HepG2 (cell line): ENCODE measurements around the gene ASCC2. TPM values are rescaled to one million over a fixed set of nuclear protein-coding genes. Genes with fewer than 3 reads are reported as not detected.

Experiments
- BHLHE40 ChIP-seq: IDR thresholded peaks from 2 replicates; pipeline ENCODE4 v1.6.1; 2011; ENCODE audit warnings: low read length, improper control_type of control experiment
- GABPB1 ChIP-seq: IDR thresholded peaks from 2 replicates; pipeline ENCODE4 v1.6.1; 2016; ENCODE audit warnings: mild to moderate bottlenecking, missing genetic modification reagents, moderate library complexity, missing compliant biosample characterization
- GPN1 ChIP-seq: sonication (generic); formaldehyde crosslinking; IDR thresholded peaks from 2 replicates; pipeline ENCODE4 v1.5.1; 2020; ENCODE audit warnings: missing genetic modification reagents, borderline replicate concordance
- GTF2F1 ChIP-seq: fragments of 150-350 bp; IDR thresholded peaks from 2 replicates; pipeline ENCODE4 v1.6.1; 2014; ENCODE audit warnings: low read length
- KLF11 ChIP-seq: IDR thresholded peaks from 2 replicates; pipeline ENCODE4 v1.6.1; 2016; ENCODE audit warnings: missing compliant biosample characterization
- KLF15 ChIP-seq: sonication (generic); formaldehyde crosslinking; IDR thresholded peaks from 2 replicates; pipeline ENCODE4 v1.8.1; 2023; ENCODE audit warnings: borderline replicate concordance, mild to moderate bottlenecking, inconsistent platforms, missing genetic modification reagents, mixed read lengths
- MIXL1 ChIP-seq: IDR thresholded peaks from 2 replicates; pipeline ENCODE4 v1.6.1; 2016
- NFKBIZ ChIP-seq: IDR thresholded peaks from 2 replicates; pipeline ENCODE4 v1.6.1; 2018; ENCODE audit warnings: missing genetic modification reagents, missing compliant biosample characterization
- ZFP41 ChIP-seq: sonication (generic); formaldehyde crosslinking; IDR thresholded peaks from 2 replicates; pipeline ENCODE4 v1.4.0; 2020; ENCODE audit warnings: mild to moderate bottlenecking, missing genetic modification reagents, borderline replicate concordance
- ZNF260 ChIP-seq: sonication (generic); formaldehyde crosslinking; IDR thresholded peaks from 2 replicates; pipeline ENCODE4 v1.4.0; 2020; ENCODE audit warnings: missing genetic modification reagents, low read depth, mild to moderate bottlenecking, borderline replicate concordance
- ZNF317 ChIP-seq: sonication (generic); formaldehyde crosslinking; IDR thresholded peaks from 2 replicates; pipeline ENCODE4 v1.5.0; 2020; ENCODE audit warnings: mild to moderate bottlenecking, missing genetic modification reagents
- ZNF329 ChIP-seq: sonication (generic); formaldehyde crosslinking; IDR thresholded peaks from 2 replicates; pipeline ENCODE4 v1.9.0; 2021; ENCODE audit warnings: low read depth, mild to moderate bottlenecking, missing genetic modification reagents
- ZNF724P ChIP-seq: sonication (generic); formaldehyde crosslinking; IDR thresholded peaks from 2 replicates; pipeline ENCODE4 v1.8.0; 2022; ENCODE audit warnings: missing genetic modification reagents, borderline replicate concordance
- ZNF761 ChIP-seq: sonication (generic); formaldehyde crosslinking; conservative IDR thresholded peaks from 2 replicates; pipeline ENCODE4 v1.4.0; 2020; ENCODE audit warnings: mild to moderate bottlenecking, missing genetic modification reagents
- ZSCAN31 ChIP-seq: sonication (generic); formaldehyde crosslinking; IDR thresholded peaks from 2 replicates; pipeline ENCODE4 v1.5.0; 2020; ENCODE audit warnings: low read depth, mild to moderate bottlenecking, missing genetic modification reagents
- polyA plus RNA-seq, 8 experiments: library from polyadenylated mRNA; depleted of rRNA in 3 of 8; stranded (reverse) in 7 of 8; unstranded in 1 of 8; fragments of >200 nt; fragmentation: Illumina TruSeq in 4 of 8; extraction: Trizol in 4 of 8; gene quantifications; 2 replicates each; pipeline versions ENCODE4 v1.2.1 to v1.2.3, GENCODE V29; 2011 to 2016; ENCODE audit warnings: low read depth in 4 of 8, missing spikeins in 1 of 8, mixed read lengths in 1 of 8; ENCODE audit not compliant: insufficient read depth in 1 of 8
- total RNA-seq, 5 experiments: library from RNA; depleted of rRNA; stranded (reverse); fragments of >200 nt; fragmentation: Illumina TruSeq; extraction: Trizol; gene quantifications; 2 replicates each; pipeline ENCODE4 v1.2.3, GENCODE V29; 2016; ENCODE audit warnings: low read depth in 1 of 5
- TF ChIP-seq, protein P1 (sequence below): sonication (generic); formaldehyde crosslinking; IDR thresholded peaks from 2 replicates; pipeline ENCODE4 v1.8.1; 2023; ENCODE audit warnings: missing genetic modification reagents, mild to moderate bottlenecking, borderline replicate concordance
- TF ChIP-seq, protein P2 (sequence below): sonication (generic); formaldehyde crosslinking; IDR thresholded peaks from 2 replicates; pipeline ENCODE4 v1.5.0; 2020; ENCODE audit warnings: mild to moderate bottlenecking, missing genetic modification reagents
- TF ChIP-seq, protein P3 (sequence below), 2 experiments: sonication (generic) in 1 of 2; formaldehyde crosslinking in 1 of 2; IDR thresholded peaks; 2 replicates each; pipeline versions ENCODE4 v1.4.0 to v1.6.1; 2016 to 2020; ENCODE audit warnings: borderline replicate concordance in 1 of 2, low read depth in 1 of 2, mild to moderate bottlenecking in 1 of 2, missing genetic modification reagents in 1 of 2
- TF ChIP-seq, protein P4 (sequence below): sonication (generic); formaldehyde crosslinking; IDR thresholded peaks from 2 replicates; pipeline ENCODE4 v1.5.1; 2020; ENCODE audit warnings: missing genetic modification reagents, mild to moderate bottlenecking, borderline replicate concordance
- TF ChIP-seq, protein P5 (sequence below): sonication (generic); formaldehyde crosslinking; IDR thresholded peaks from 2 replicates; pipeline ENCODE4 v1.5.0; 2020; ENCODE audit warnings: missing genetic modification reagents

The ASCC2 gene
- total and polyA plus RNA-seq, 2 of the 13 experiments (the other 11 are each of a cell fraction or from before 2014, with no cell fraction given): 26.2 to 26.3 TPM

DNA sequence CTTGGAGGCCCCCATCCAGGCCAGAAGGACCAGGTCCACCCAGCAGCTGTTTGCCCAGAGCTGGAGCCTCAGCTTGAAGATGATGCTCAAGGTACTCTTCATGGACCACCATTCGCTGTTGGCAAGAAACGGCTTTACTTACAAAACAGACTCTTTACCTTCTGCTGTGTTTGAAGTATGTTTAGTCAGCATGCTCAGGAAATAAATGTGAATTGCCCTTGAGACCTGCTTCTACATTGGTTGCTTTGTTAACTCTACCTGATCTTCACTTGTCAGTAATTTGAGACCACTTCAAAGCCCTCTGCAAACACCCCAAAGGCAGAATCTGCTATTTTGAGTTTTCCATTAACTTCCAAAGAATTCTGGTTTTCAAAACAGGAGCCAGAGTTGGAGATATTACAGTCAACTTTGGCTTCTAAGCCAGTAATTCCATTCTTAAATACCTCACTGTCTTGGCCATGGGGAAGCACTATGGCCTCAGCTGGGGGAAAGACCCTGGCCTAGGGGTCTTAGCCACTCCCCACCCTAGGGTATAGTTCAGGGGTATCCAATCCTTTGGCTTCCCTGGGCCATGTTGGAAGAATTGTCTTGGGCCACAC, 68.3 kb downstream of the ASCC2 start (continued):
- TF ChIP-seq GPN1 (CRISPR knock-in tag) (no peak), ZSCAN31 (CRISPR knock-in tag) (no peak), KLF15 (CRISPR knock-in tag) (no peak), ZNF329 (no peak), ZNF260 (CRISPR knock-in tag) (no peak), MIXL1 (0 out of 2 replicates have a peak, but pooled peaks have one; percentile 20), GABPB1 (CRISPR knock-in tag) (no peak), ZFP41 (CRISPR knock-in tag) (no peak), BHLHE40 (no peak), ZNF724P (CRISPR knock-in tag) (no peak), ZNF317 (CRISPR knock-in tag) (no peak), GTF2F1 (no peak), ZNF761 (CRISPR knock-in tag) (0 out of 2 replicates have a peak, but pooled peaks have one; percentile 40), KLF11 (CRISPR knock-in tag) (no peak), NFKBIZ (CRISPR knock-in tag) (no peak)
- TF ChIP-seq, protein P1, sequence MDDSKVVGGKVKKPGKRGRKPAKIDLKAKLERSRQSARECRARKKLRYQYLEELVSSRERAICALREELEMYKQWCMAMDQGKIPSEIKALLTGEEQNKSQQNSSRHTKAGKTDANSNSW (CRISPR knock-in tag): no peak
- TF ChIP-seq, protein P2, sequence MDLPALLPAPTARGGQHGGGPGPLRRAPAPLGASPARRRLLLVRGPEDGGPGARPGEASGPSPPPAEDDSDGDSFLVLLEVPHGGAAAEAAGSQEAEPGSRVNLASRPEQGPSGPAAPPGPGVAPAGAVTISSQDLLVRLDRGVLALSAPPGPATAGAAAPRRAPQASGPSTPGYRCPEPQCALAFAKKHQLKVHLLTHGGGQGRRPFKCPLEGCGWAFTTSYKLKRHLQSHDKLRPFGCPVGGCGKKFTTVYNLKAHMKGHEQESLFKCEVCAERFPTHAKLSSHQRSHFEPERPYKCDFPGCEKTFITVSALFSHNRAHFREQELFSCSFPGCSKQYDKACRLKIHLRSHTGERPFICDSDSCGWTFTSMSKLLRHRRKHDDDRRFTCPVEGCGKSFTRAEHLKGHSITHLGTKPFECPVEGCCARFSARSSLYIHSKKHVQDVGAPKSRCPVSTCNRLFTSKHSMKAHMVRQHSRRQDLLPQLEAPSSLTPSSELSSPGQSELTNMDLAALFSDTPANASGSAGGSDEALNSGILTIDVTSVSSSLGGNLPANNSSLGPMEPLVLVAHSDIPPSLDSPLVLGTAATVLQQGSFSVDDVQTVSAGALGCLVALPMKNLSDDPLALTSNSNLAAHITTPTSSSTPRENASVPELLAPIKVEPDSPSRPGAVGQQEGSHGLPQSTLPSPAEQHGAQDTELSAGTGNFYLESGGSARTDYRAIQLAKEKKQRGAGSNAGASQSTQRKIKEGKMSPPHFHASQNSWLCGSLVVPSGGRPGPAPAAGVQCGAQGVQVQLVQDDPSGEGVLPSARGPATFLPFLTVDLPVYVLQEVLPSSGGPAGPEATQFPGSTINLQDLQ (CRISPR knock-in tag): no peak
- TF ChIP-seq, protein P3, sequence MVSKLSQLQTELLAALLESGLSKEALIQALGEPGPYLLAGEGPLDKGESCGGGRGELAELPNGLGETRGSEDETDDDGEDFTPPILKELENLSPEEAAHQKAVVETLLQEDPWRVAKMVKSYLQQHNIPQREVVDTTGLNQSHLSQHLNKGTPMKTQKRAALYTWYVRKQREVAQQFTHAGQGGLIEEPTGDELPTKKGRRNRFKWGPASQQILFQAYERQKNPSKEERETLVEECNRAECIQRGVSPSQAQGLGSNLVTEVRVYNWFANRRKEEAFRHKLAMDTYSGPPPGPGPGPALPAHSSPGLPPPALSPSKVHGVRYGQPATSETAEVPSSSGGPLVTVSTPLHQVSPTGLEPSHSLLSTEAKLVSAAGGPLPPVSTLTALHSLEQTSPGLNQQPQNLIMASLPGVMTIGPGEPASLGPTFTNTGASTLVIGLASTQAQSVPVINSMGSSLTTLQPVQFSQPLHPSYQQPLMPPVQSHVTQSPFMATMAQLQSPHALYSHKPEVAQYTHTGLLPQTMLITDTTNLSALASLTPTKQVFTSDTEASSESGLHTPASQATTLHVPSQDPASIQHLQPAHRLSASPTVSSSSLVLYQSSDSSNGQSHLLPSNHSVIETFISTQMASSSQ (IDR thresholded peaks at IDR 0.05; ENCODE audit: low read depth): peak; percentile 93
- TF ChIP-seq, protein P3 (CRISPR knock-in tag; IDR thresholded peaks at IDR 0.05; ENCODE audit: borderline replicate concordance): peak; percentile 97
- TF ChIP-seq, protein P4, sequence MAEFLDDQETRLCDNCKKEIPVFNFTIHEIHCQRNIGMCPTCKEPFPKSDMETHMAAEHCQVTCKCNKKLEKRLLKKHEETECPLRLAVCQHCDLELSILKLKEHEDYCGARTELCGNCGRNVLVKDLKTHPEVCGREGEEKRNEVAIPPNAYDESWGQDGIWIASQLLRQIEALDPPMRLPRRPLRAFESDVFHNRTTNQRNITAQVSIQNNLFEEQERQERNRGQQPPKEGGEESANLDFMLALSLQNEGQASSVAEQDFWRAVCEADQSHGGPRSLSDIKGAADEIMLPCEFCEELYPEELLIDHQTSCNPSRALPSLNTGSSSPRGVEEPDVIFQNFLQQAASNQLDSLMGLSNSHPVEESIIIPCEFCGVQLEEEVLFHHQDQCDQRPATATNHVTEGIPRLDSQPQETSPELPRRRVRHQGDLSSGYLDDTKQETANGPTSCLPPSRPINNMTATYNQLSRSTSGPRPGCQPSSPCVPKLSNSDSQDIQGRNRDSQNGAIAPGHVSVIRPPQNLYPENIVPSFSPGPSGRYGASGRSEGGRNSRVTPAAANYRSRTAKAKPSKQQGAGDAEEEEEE (CRISPR knock-in tag): no peak
- TF ChIP-seq, protein P5, sequence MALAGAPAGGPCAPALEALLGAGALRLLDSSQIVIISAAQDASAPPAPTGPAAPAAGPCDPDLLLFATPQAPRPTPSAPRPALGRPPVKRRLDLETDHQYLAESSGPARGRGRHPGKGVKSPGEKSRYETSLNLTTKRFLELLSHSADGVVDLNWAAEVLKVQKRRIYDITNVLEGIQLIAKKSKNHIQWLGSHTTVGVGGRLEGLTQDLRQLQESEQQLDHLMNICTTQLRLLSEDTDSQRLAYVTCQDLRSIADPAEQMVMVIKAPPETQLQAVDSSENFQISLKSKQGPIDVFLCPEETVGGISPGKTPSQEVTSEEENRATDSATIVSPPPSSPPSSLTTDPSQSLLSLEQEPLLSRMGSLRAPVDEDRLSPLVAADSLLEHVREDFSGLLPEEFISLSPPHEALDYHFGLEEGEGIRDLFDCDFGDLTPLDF (CRISPR knock-in tag): no peak
